GM23248 (cell line): Measurements from ENCODE around the gene SLC35F3. TPM values are rescaled to one million over a fixed set of nuclear protein-coding genes. Genes with fewer than 3 reads are reported as not detected.

Source experiments
- DNase-seq: peaks from one replicate; pipeline ENCODE4 v3.0.0-alpha.2; 2015
- H2AFZ ChIP-seq: fragments of 200-600 bp; sonication (generic); 2 replicates; pipeline ENCODE4 v1.6.1; 2016; ENCODE audit warnings: antibody characterized with exemption
- H3F3A ChIP-seq: fragments of 200-600 bp; sonication (generic); 2 replicates; pipeline ENCODE4 v1.6.1; 2016; ENCODE audit warnings: mild to moderate bottlenecking, antibody characterized with exemption, mixed run types; ENCODE audit not compliant: insufficient read depth
- H3K27ac ChIP-seq: fragments of 200-600 bp; sonication (generic); 2 replicates; pipeline ENCODE4 v1.5.1; 2016; ENCODE audit warnings: mild to moderate bottlenecking
- H3K27me3 ChIP-seq: fragments of 200-600 bp; sonication (generic); replicated peaks from 2 replicates; pipeline ENCODE4 v1.6.1; 2016; ENCODE audit warnings: mild to moderate bottlenecking; ENCODE audit not compliant: insufficient read depth
- H3K36me3 ChIP-seq: fragments of 200-600 bp; sonication (generic); 2 replicates; pipeline ENCODE4 v1.6.1; 2016; ENCODE audit warnings: low read depth, mild to moderate bottlenecking
- H3K4me1 ChIP-seq: fragments of 200-600 bp; sonication (generic); 2 replicates; pipeline ENCODE4 v1.6.1; 2016; ENCODE audit warnings: mild to moderate bottlenecking; ENCODE audit not compliant: insufficient read depth
- H3K4me2 ChIP-seq: fragments of 200-600 bp; sonication (generic); one replicate; pipeline ENCODE4 v1.6.1; 2016; ENCODE audit warnings: mild to moderate bottlenecking; ENCODE audit not compliant: unreplicated experiment
- H3K4me3 ChIP-seq: fragments of 200-600 bp; sonication (generic); 2 replicates; pipeline ENCODE4 v1.5.1; 2016; ENCODE audit warnings: mild to moderate bottlenecking
- H3K79me2 ChIP-seq: fragments of 200-600 bp; sonication (generic); 2 replicates; pipeline ENCODE4 v1.6.1; 2016; ENCODE audit warnings: mild to moderate bottlenecking; ENCODE audit not compliant: insufficient read depth
- H3K9ac ChIP-seq: fragments of 200-600 bp; sonication (generic); 2 replicates; pipeline ENCODE4 v1.6.1; 2016; ENCODE audit warnings: mild to moderate bottlenecking
- H3K9me2 ChIP-seq: fragments of 200-600 bp; sonication (generic); 2 replicates; pipeline ENCODE4 v1.6.1; 2016; ENCODE audit warnings: mixed run types, mild to moderate bottlenecking, moderate library complexity; ENCODE audit not compliant: insufficient read depth
- H3K9me3 ChIP-seq: fragments of 200-600 bp; sonication (generic); one replicate; pipeline ENCODE4 v1.6.1; 2017; ENCODE audit warnings: low read depth
- H4K20me1 ChIP-seq: fragments of 200-600 bp; sonication (generic); 2 replicates; pipeline ENCODE4 v1.6.0; 2016; ENCODE audit not compliant: insufficient read depth
- EZH2 ChIP-seq: fragments of 200-600 bp; sonication (generic); IDR thresholded peaks from 2 replicates; pipeline ENCODE4 v1.6.1; 2018; ENCODE audit warnings: antibody characterized with exemption, mild to moderate bottlenecking; ENCODE audit not compliant: insufficient read depth, poor library complexity, severe bottlenecking
- EZH2phosphoT487 ChIP-seq: fragments of 200-600 bp; sonication (generic); IDR thresholded peaks from 2 replicates; pipeline ENCODE4 v1.6.1; 2018; ENCODE audit warnings: antibody characterized with exemption, moderate library complexity, mild to moderate bottlenecking, low read depth; ENCODE audit not compliant: insufficient read depth
- WGBS, 2 experiments: methylation state at CpG; one replicate each; pipeline ENCODE4 v1.1.6; 2015 to 2017; ENCODE audit warnings: low lambda C conversion rate in 2 of 2, low coverage in 1 of 2; ENCODE audit errors: missing lambda C conversion rate in 2 of 2; 5-methylcytosine and 5-hydroxymethylcytosine counted together
- in situ Hi-C: fragments of 300-500 bp; cut with MboI; formaldehyde crosslinking; loops from 2 replicates; pipeline ENCODE4 v1.15.0; 2020
- polyA plus RNA-seq: library from polyadenylated mRNA; unstranded; fragments of >200 nt; fragmentation: Nextera tagmentation; extraction: Ambion mirVana; gene quantifications from 2 replicates; pipeline ENCODE4 v1.2.1, GENCODE V29; 2016
- total RNA-seq: library from RNA; depleted of rRNA; stranded (reverse); fragments of >200 nt; shearing (Covaris generic); gene quantifications from 2 replicates; pipeline ENCODE4 v1.2.3, GENCODE V29; 2014

Gene SLC35F3
- total and polyA plus RNA-seq, 2 experiments from 2014 or later, result 0.43 to 1.3 TPM

DNA sequence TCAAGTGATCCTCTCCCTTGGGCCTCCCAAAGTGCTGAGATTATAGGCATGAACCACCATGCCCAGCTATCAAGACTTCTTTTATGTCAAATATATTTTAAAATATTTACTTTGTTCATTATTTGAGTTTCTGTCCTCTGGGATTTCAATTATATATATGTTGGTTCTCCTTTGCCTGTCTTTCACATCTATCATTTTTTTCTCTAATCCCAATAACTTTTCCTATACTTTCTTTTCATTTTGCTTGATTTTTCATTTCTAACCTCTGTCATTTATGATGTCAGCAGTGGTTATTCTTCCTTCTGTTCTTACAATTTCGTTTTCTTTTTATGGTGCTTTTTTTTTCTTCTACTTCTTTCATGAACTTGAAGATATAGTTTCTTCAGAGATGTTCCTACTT, 47.3 kb downstream of the SLC35F3 start:
- H3K9me2 ChIP-seq, result no peaks in the 10 kb centered on the region
- H3K4me3 ChIP-seq, result no peak overlapping the region
- no peak overlapping the region for H3K4me2 ChIP-seq
- H3K36me3 ChIP-seq, result no peaks in the 10 kb centered on the region
- H3K27ac ChIP-seq, result no peak overlapping the region
- no peak overlapping the region for H2AFZ ChIP-seq
- WGBS, 2 experiments, result 5% methylated on average over 1 of the region's 1 CpG
- no peaks in the 10 kb centered on the region for H3F3A ChIP-seq
- no peaks in the 10 kb centered on the region for H4K20me1 ChIP-seq
- TF ChIP-seq EZH2phosphoT487 (no peak), EZH2 (no peak)
- H3K9me3 ChIP-seq, result no peaks in the 10 kb centered on the region
- H3K9ac ChIP-seq, result no peak overlapping the region
- H3K79me2 ChIP-seq, result no peaks in the 10 kb centered on the region
- H3K4me1 ChIP-seq, result no peaks in the 10 kb centered on the region
- no peak for DNase-seq
- no peaks in the 10 kb centered on the region for H3K27me3 ChIP-seq
- in situ Hi-C loops, result no loop called here

DNA sequence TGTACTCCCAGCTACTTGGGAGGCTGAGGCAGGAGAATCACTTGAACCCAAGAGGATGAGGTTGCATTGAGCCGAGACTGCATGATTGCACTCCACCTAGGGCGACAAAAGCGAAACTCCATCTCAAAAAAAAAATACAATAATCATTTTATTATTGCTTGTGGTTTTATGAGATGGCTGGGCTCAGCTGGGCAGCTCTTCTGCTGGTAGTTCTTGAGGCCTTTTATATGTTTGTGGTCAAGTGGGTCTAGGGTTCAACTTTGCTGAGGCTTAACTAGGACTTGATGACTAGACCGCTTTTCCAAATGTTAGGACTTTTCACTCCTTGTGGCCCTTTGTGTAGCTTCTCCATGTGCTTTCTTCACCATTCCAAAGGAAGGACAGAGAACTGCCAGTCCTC, 53.2 kb downstream of the SLC35F3 start:
- TF ChIP-seq EZH2phosphoT487 (no peak), EZH2 (no peak)
- Histone ChIP-seq H3K9ac (no peak overlapping the region), H3K27ac (no peak overlapping the region), H3K36me3 (no peaks in the 10 kb centered on the region), H4K20me1 (no peaks in the 10 kb centered on the region), H3K4me3 (no peak overlapping the region), H3K9me2 (no peaks in the 10 kb centered on the region), H3K4me1 (no peaks in the 10 kb centered on the region), H3K79me2 (no peaks in the 10 kb centered on the region), H2AFZ (no peak overlapping the region), H3K27me3 (no peaks in the 10 kb centered on the region), H3K9me3 (no peaks in the 10 kb centered on the region), H3K4me2 (no peak overlapping the region), H3F3A (no peaks in the 10 kb centered on the region)
- 48 to 56% methylated on average over 4 of the region's 4 CpGs for WGBS, 2 experiments
- no peak for DNase-seq
- in situ Hi-C loops, result no loop called here

DNA sequence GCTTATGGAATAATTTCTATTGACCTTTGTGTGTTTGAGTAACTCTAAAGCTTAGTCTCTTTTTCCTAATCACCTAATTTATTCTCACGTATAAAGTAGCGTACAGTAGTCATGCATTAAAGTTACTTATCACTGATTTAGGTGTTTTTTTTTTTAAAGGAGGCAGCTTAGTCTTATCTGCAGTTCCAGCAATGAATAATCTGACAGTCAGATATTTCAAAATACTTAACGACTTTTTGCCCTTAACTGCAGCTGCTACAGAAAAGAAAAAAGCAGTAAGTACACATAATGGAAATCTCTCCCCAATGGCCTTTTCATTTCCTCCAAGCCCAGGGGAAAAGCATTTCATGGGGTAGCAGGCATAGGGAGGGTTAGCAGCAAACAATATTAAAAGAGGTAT, 54.6 kb downstream of the SLC35F3 start:
- Histone ChIP-seq H3K9ac (no peak overlapping the region), H3K4me3 (no peak overlapping the region), H2AFZ (no peak overlapping the region), H3F3A (no peaks in the 10 kb centered on the region), H3K27me3 (no peaks in the 10 kb centered on the region), H3K9me2 (no peaks in the 10 kb centered on the region), H4K20me1 (no peaks in the 10 kb centered on the region), H3K79me2 (no peaks in the 10 kb centered on the region), H3K36me3 (no peaks in the 10 kb centered on the region), H3K4me1 (no peaks in the 10 kb centered on the region), H3K27ac (no peak overlapping the region), H3K9me3 (no peaks in the 10 kb centered on the region), H3K4me2 (no peak overlapping the region)
- no peak for DNase-seq
- TF ChIP-seq EZH2phosphoT487 (no peak), EZH2 (no peak)
- in situ Hi-C loops, result no loop called here
- 9 to 16% methylated on average over 3 of the region's 3 CpGs for WGBS, 2 experiments

DNA sequence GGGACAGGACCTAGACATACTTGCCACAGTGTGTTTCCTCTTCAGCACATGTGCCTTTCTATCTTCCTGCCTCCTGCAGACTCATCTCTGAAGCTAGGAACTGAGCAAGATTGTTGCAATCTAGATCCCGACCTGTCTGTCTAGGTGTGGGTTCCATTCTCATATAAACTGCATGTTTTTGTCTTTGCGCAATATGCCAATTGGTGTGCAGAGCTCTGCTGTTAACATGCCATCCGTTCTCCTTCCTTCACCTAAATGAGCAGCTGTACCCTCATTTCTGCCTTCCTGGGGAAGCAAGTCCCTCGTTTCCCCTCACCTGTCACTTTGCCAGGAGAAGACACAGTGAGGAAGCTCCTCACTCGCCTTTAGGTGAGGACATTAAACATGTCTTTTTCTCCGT, 55.5 kb downstream of the SLC35F3 start:
- no peak for DNase-seq
- TF ChIP-seq EZH2 (no peak), EZH2phosphoT487 (no peak)
- WGBS, 2 experiments, result 34 to 37% methylated on average over 6 of the region's 6 CpGs
- H3K27me3 ChIP-seq, result no peaks in the 10 kb centered on the region
- in situ Hi-C loops, result no loop called here
- no peak overlapping the region for H3K27ac ChIP-seq
- no peaks in the 10 kb centered on the region for H3K9me2 ChIP-seq
- H4K20me1 ChIP-seq, result no peaks in the 10 kb centered on the region
- no peak overlapping the region for H2AFZ ChIP-seq
- H3K4me1 ChIP-seq, result no peaks in the 10 kb centered on the region
- H3K9me3 ChIP-seq, result no peaks in the 10 kb centered on the region
- H3K9ac ChIP-seq, result no peak overlapping the region
- H3K79me2 ChIP-seq, result no peaks in the 10 kb centered on the region
- no peaks in the 10 kb centered on the region for H3F3A ChIP-seq
- H3K4me2 ChIP-seq, result no peak overlapping the region
- H3K4me3 ChIP-seq, result no peak overlapping the region
- no peaks in the 10 kb centered on the region for H3K36me3 ChIP-seq

DNA sequence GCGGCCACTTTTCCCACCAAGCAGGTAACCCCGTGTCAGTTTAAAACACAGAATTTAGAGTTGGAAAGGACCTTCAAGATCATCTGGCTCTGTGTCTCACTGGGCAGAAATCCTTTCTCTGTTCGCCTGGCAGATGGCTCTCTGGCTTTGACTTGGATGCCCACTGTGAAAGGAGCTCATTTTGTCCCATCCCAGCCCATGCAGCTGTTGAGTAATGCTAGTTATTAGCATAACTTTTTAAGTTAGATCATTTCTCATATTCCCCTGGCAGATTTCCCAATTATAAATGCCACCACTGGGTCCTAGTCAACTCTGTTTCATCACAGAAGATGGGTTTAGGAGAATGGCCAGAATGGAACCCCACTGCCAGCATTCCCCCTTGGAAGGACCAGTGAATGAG, 55.9 kb downstream of the SLC35F3 start:
- Histone ChIP-seq H4K20me1 (no peaks in the 10 kb centered on the region), H3K27ac (no peak overlapping the region), H3K4me1 (no peaks in the 10 kb centered on the region), H3K9me3 (no peaks in the 10 kb centered on the region), H3K4me2 (no peak overlapping the region), H3K9ac (no peak overlapping the region), H3K27me3 (no peaks in the 10 kb centered on the region), H3K9me2 (no peaks in the 10 kb centered on the region), H3K79me2 (no peaks in the 10 kb centered on the region), H2AFZ (no peak overlapping the region), H3F3A (no peaks in the 10 kb centered on the region), H3K4me3 (no peak overlapping the region), H3K36me3 (no peaks in the 10 kb centered on the region)
- in situ Hi-C loops, result no loop called here
- 29 to 30% methylated on average over 3 of the region's 3 CpGs for WGBS, 2 experiments
- DNase-seq, result no peak
- TF ChIP-seq EZH2phosphoT487 (no peak), EZH2 (no peak)
